CD8-positive, alpha-beta memory T cell (primary cell): ENCODE data around the gene CYP26B1. TPM values are rescaled to one million over a fixed set of nuclear protein-coding genes. Genes with fewer than 3 reads are reported as not detected.

ENCODE experiments used
- CTCF ChIA-PET: fragments of 350-600 bp; sonication (Branson Sonifier 250); formaldehyde crosslinking; loops from one replicate; lab custom pipeline; 2021; ENCODE audit warnings: antibody characterized with exemption; lab: Charles Lee
- POLR2A ChIA-PET: fragments of 350-600 bp; sonication (Branson Sonifier 250); formaldehyde crosslinking; loops from one replicate; lab custom pipeline; 2021; ENCODE audit warnings: antibody characterized with exemption; lab: Charles Lee
- DNase-seq, 5 donors: peaks; one replicate each; pipeline versions ENCODE4 v3.0.0 to v3.0.0-alpha.2; 2020 to 2022; ENCODE audit warnings: mixed read lengths in 1 of 5
- H3K27ac ChIP-seq: one replicate; pipeline ENCODE4 v1.7.0; 2013; ENCODE audit warnings: low read depth, mild to moderate bottlenecking, low read length, moderate library complexity
- H3K27me3 ChIP-seq: 2 replicates; pipeline ENCODE4 v1.7.0; 2013; ENCODE audit warnings: low read length, mild to moderate bottlenecking; ENCODE audit not compliant: insufficient read depth, poor library complexity, severe bottlenecking
- H3K36me3 ChIP-seq: 2 replicates; pipeline ENCODE4 v1.7.0; 2013; ENCODE audit warnings: mild to moderate bottlenecking, low read length, moderate library complexity; ENCODE audit not compliant: insufficient read depth
- H3K4me1 ChIP-seq: 2 replicates; pipeline ENCODE4 v1.7.0; 2013; ENCODE audit warnings: mild to moderate bottlenecking, low read length, moderate library complexity; ENCODE audit not compliant: insufficient read depth
- H3K4me3 ChIP-seq: 2 replicates; pipeline ENCODE4 v1.7.0; 2013; ENCODE audit warnings: mild to moderate bottlenecking, low read length
- H3K9me3 ChIP-seq: 2 replicates; pipeline ENCODE4 v1.7.0; 2013; ENCODE audit warnings: mild to moderate bottlenecking, low read length
- H3K27ac Mint-ChIP-seq, 8 donors: one replicate each; pipeline ENCODE4 v1.8.0; 2020 to 2021; ENCODE audit warnings: mixed read lengths in 8 of 8, mild to moderate bottlenecking in 6 of 8, inconsistent platforms in 3 of 8, moderate library complexity in 3 of 8
- H3K27me3 Mint-ChIP-seq, 2 donors: one replicate each; pipeline ENCODE4 v1.8.0; 2020 to 2021; ENCODE audit warnings: mixed read lengths in 2 of 2, mild to moderate bottlenecking in 1 of 2, moderate library complexity in 1 of 2
- H3K36me3 Mint-ChIP-seq, 3 donors: one replicate each; pipeline ENCODE4 v1.8.0; 2020 to 2021; ENCODE audit warnings: mixed read lengths in 3 of 3, inconsistent platforms in 1 of 3, mild to moderate bottlenecking in 1 of 3
- H3K4me1 Mint-ChIP-seq, 3 donors: one replicate each; pipeline ENCODE4 v1.8.0; 2020 to 2021; ENCODE audit warnings: mixed read lengths in 3 of 3, inconsistent platforms in 1 of 3, mild to moderate bottlenecking in 1 of 3
- H3K4me3 Mint-ChIP-seq, 7 donors: one replicate each; pipeline ENCODE4 v1.8.0; 2020 to 2021; ENCODE audit warnings: mixed read lengths in 7 of 7, mild to moderate bottlenecking in 6 of 7, moderate library complexity in 4 of 7, inconsistent platforms in 2 of 7
- H3K9me3 Mint-ChIP-seq, 5 donors: one replicate each; pipeline ENCODE4 v1.8.0; 2020 to 2022; ENCODE audit warnings: mixed read lengths in 5 of 5, mild to moderate bottlenecking in 3 of 5, moderate library complexity in 2 of 5, inconsistent platforms in 1 of 5
- polyA plus RNA-seq: library from polyadenylated mRNA; unstranded; fragments of 300-500 nt; fragmentation: Illumina TruSeq; gene quantifications from one replicate; pipeline ENCODE4 v1.2.3, GENCODE V29; 2021
- total RNA-seq, 2 experiments: library from RNA; stranded (reverse); gene quantifications; one replicate each; pipeline ENCODE4 v1.2.3, GENCODE V29; 2021

The CYP26B1 gene
- total and polyA plus RNA-seq, 3 experiments from 2014 or later: not detected

DNA sequence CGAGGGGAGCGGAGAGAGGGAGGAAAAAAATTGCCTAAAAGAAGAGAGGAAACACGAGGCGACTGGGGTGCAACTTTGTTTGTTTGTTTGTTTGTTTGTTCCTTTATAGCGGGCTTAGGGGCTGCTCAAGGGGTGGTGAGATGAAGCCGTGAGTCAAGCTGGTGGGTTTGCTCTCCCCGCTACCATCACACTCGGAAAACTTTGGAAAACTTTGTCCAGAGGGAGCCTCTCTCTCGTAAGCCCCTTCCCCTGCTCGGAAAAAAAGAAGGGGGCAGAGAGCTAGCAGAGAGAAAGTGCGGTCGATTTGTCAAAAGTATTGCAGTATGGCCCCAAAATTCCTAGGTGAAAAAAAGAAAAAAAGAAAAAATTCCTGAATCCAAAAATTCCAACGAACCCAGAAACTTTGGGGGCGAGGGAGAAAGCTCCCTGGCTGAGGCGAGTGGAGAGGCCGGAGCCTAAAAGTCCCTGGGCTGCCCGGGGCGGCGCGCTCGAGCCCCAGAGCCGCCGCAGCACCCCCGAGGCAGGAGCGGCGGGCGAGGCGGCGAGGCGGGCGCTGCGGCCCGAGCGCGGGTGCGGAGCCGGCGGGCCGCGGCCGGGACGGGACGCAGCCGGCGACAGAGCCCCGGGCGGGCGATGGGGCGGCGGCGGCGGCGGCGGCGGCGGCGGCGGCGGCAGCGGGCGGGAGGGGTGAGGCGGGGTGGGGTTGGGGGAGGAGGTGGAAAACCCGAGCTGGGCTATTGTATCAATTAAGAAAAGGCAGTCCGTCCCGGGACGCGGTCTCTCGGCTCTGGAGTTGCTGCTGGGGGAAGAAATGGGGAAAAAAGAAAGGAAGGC, 558 bp upstream of the CYP26B1 start:
- DNase-seq: no peak

GRCh38 chr2:72146347-72147302, 1.0 kb downstream of the CYP26B1 start:
- Mint-ChIP-seq H3K27me3 (peaks cover 53 to 77% of the 10 kb centered on the region in 2 donors), H3K4me1 (peaks cover 34 to 57% (median 51%) of the 10 kb centered on the region in 3 donors), H3K36me3 (no peaks in the 10 kb centered on the region), H3K4me3 (peak overlapping the region; percentile 52 to 85 (median 65)), H3K27ac (peak overlapping the region in 1 of 8 donors; percentile 28), H3K9me3 (peaks cover 0 to 6% (median 3%) of the 10 kb centered on the region in 5 donors)
- Histone ChIP-seq H3K36me3 (no peaks in the 10 kb centered on the region), H3K4me1 (peaks cover 12% of the 10 kb centered on the region), H3K9me3 (no peaks in the 10 kb centered on the region), H3K27ac (no peak overlapping the region), H3K4me3 (no peak overlapping the region), H3K27me3 (peaks cover 43% of the 10 kb centered on the region)
- peak in 1 of 5 donors; percentile 34 for DNase-seq
- POLR2A ChIA-PET: no interaction called here
- CTCF ChIA-PET: no interaction called here

More for the DNA sequence above, 558 bp upstream of the CYP26B1 start:
- Mint-ChIP-seq H3K36me3 (no peaks in the 10 kb centered on the region), H3K4me1 (peaks cover 34 to 57% (median 51%) of the 10 kb centered on the region in 3 donors), H3K27ac (peak overlapping the region in 1 of 8 donors; percentile 31), H3K9me3 (peaks cover 0 to 6% (median 3%) of the 10 kb centered on the region in 5 donors), H3K27me3 (peaks cover 55 to 80% of the 10 kb centered on the region in 2 donors), H3K4me3 (peak overlapping the region; percentile 73 to 90 (median 83))
- H3K9me3 ChIP-seq: no peaks in the 10 kb centered on the region
- no peak overlapping the region for H3K27ac ChIP-seq
- H3K4me1 ChIP-seq: peaks cover 12% of the 10 kb centered on the region
- H3K4me3 ChIP-seq: no peak overlapping the region
- CTCF ChIA-PET: no interaction called here
- POLR2A ChIA-PET: interaction anchor here (1.2 kb wide), 1 partner anchor 612 kb away, joined by 4 read pairs; no protein-coding TSS in a partner anchor
- peaks cover 43% of the 10 kb centered on the region for H3K27me3 ChIP-seq
- H3K36me3 ChIP-seq: no peaks in the 10 kb centered on the region

DNA sequence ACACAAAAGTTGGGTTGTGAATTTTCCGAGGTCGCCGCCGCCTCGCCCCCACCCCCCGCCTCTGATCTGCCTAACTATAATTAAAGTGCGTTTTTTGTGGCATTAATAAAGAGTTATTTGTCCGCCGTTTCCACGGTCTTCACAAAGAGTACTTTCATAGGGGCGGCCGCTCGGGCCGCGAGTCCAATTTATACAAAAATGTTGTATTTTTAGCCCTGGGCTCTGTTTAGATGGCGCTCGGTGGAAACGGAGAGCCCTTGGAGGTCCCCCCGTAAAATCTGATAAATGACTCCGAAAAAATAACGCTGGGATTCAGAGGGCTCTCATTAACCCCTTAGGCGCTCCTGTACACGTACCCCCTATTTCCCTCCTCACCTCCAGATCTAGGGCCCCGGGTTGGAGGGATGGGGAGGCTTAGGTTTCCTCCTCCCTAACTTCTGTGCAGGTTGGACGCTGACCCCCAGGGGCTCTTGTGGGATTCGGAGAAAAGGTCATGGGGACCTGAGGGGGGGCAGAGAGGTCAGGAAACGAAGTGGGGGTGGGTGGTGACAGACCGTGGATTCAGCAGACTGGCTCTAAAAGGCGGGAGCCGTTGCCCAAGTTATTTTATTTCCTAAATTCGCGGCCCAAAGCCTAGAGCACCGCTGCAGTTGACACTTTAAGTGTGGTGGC, 1.9 kb downstream of the CYP26B1 start:
- peak in 1 of 5 donors; percentile 7 for DNase-seq

DNA sequence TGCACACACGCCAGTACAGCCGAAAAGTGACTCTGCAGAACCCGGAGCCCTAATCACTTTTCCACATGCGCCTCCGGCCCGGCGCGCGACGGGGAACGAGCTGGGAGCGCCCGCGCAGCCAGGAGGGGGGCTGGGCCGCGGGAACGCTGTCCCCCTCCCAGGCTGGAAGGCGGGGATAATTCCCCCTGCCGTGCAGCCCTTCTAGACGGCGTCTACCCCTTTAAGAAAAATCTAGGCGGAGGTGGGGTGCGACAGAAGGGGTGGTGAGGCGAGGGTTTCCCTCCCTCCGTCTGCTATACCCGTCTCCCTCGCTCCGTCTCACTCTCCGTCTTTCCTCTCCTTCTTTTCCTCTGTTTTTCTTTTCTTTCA, 2.4 kb downstream of the CYP26B1 start:
- H3K4me3 Mint-ChIP-seq: peak overlapping the region; percentile 65 to 84 (median 73)
- H3K36me3 Mint-ChIP-seq: no peaks in the 10 kb centered on the region
- Histone ChIP-seq H3K4me3 (no peak overlapping the region), H3K9me3 (no peaks in the 10 kb centered on the region), H3K4me1 (peaks cover 12% of the 10 kb centered on the region), H3K36me3 (no peaks in the 10 kb centered on the region), H3K27ac (no peak overlapping the region), H3K27me3 (peaks cover 35% of the 10 kb centered on the region)
- H3K27ac Mint-ChIP-seq: no peak overlapping the region
- ChIA-PET CTCF (no interaction called here), POLR2A (no interaction called here)
- H3K9me3 Mint-ChIP-seq: peaks cover 0 to 6% (median 3%) of the 10 kb centered on the region in 5 donors
- DNase-seq: peak in 1 of 5 donors; percentile 13
- H3K27me3 Mint-ChIP-seq: peaks cover 49 to 68% of the 10 kb centered on the region in 2 donors
- peaks cover 31 to 56% (median 48%) of the 10 kb centered on the region in 3 donors for H3K4me1 Mint-ChIP-seq

More for the DNA sequence above, 1.9 kb downstream of the CYP26B1 start:
- ChIA-PET CTCF (no interaction called here), POLR2A (no interaction called here)
- no peak overlapping the region for H3K4me3 ChIP-seq
- H3K27me3 Mint-ChIP-seq: peaks cover 53 to 73% of the 10 kb centered on the region in 2 donors
- H3K4me1 Mint-ChIP-seq: peaks cover 34 to 57% (median 51%) of the 10 kb centered on the region in 3 donors
- H3K4me1 ChIP-seq: peaks cover 12% of the 10 kb centered on the region
- peaks cover 0 to 6% (median 3%) of the 10 kb centered on the region in 5 donors for H3K9me3 Mint-ChIP-seq
- H3K27ac Mint-ChIP-seq: no peak overlapping the region
- H3K9me3 ChIP-seq: no peaks in the 10 kb centered on the region
- no peaks in the 10 kb centered on the region for H3K36me3 Mint-ChIP-seq
- no peaks in the 10 kb centered on the region for H3K36me3 ChIP-seq
- no peak overlapping the region for H3K27ac ChIP-seq
- peak overlapping the region; percentile 65 to 84 (median 73) for H3K4me3 Mint-ChIP-seq
- peaks cover 41% of the 10 kb centered on the region for H3K27me3 ChIP-seq

DNA sequence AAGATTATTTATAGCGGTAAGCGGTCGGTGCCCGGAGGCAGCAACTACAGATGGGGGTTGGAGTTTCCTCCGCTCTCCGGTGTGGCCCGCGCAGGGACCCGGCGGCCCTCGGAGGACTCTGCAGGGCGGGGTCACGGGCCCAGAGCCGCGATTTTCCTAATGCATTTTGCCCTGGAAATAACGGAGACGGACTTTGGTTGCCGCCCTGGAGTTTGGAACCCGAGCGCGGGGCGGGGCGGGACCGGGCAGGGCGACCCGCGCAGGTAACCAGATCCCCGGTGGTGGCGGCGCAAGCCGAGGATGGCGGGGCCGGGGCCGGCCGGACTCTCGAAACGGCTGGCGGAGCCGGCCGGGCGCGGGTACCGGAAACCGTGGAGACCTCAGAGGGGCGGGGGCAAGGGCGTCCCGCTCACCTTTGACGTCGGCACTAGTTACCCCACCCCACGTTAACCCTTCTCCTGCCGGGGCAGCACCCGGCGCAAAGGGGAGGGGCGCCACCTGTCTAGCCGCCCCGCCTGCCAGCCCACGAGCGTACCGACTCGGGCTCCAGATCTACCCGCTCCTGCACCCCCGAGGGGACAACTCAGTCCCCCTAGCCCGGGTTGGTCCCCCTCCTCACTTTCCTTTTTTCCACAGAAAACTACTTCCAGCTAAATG, 2.9 kb downstream of the CYP26B1 start:
- peak in 1 of 5 donors; percentile 42 for DNase-seq
- Histone ChIP-seq H3K4me3 (no peak overlapping the region), H3K9me3 (no peaks in the 10 kb centered on the region), H3K4me1 (peaks cover 12% of the 10 kb centered on the region), H3K27ac (no peak overlapping the region), H3K36me3 (no peaks in the 10 kb centered on the region), H3K27me3 (peaks cover 30% of the 10 kb centered on the region)
- H3K4me3 Mint-ChIP-seq: peak overlapping the region in 4 of 7 donors; percentile 36 to 74 (median 53)
- H3K27ac Mint-ChIP-seq: peak overlapping the region in 1 of 8 donors; percentile 74
- peaks cover 43 to 62% of the 10 kb centered on the region in 2 donors for H3K27me3 Mint-ChIP-seq
- peaks cover 26 to 51% (median 42%) of the 10 kb centered on the region in 3 donors for H3K4me1 Mint-ChIP-seq
- CTCF ChIA-PET: no interaction called here
- H3K9me3 Mint-ChIP-seq: peaks cover 0 to 6% (median 3%) of the 10 kb centered on the region in 5 donors
- POLR2A ChIA-PET: no interaction called here
- no peaks in the 10 kb centered on the region for H3K36me3 Mint-ChIP-seq

- Histone ChIP-seq H3K36me3 (no peaks in the 10 kb centered on the region), H3K27ac (no peak overlapping the region), H3K4me1 (peaks cover 8% of the 10 kb centered on the region), H3K4me3 (no peak overlapping the region), H3K9me3 (no peaks in the 10 kb centered on the region), H3K27me3 (peaks cover 25% of the 10 kb centered on the region)
- Mint-ChIP-seq H3K4me3 (peak overlapping the region in 4 of 7 donors; percentile 24 to 74 (median 30)), H3K9me3 (peaks cover 0 to 6% (median 3%) of the 10 kb centered on the region in 5 donors), H3K27ac (no peak overlapping the region), H3K27me3 (peaks cover 38 to 57% of the 10 kb centered on the region in 2 donors), H3K4me1 (peaks cover 21 to 46% (median 37%) of the 10 kb centered on the region in 3 donors), H3K36me3 (no peaks in the 10 kb centered on the region)
- DNase-seq: no peak
- POLR2A ChIA-PET: no interaction called here
- CTCF ChIA-PET: no interaction called here
These were observed 3.4 kb downstream of the CYP26B1 start for GRCh38 chr2:72144274-72144631.
